DMS114 treated with DMSO at 0.1 percent for 48 hours (cell line): Measurements from ENCODE around the gene RNF225.
A peak's percentile ranks its signal among the peaks of the same experiment; 100 is the strongest.
"Not testable (repeated sequence)": the region's sequence is repeated elsewhere in the genome, so short reads cannot be mapped to it uniquely, and the experiment has no call there.

Experiments
- DNase-seq: peaks from one replicate; lab custom pipeline; 2025; ENCODE audit not compliant: unreplicated experiment; lab: John Stamatoyannopoulos, UW

RNF225 gene

GRCh38 chr19:58407658-58408151, 12.2 kb downstream of the RNF225 start:
- DNase-seq, result no peak

GRCh38 chr19:58408152-58409009, 12.9 kb downstream of the RNF225 start, which contains the start of gene ZNF584:
ZNF584 (plus strand) TSS chr19:58408649; CDS start chr19:58409148, 499 bp downstream.
- peak; percentile 93 for DNase-seq

- DNase-seq, result peak; percentile 63
Observed at GRCh38 chr19:58409010-58409790, 13.7 kb downstream of the RNF225 start.

GRCh38 chr19:58416604-58417003, 21.1 kb downstream of the RNF225 start:
- DNase-seq, result no peak

- no peak for DNase-seq
Observed at GRCh38 chr19:58417071-58417470, 21.6 kb downstream of the RNF225 start.

- no peak for DNase-seq
Observed at GRCh38 chr19:58428617-58429016, 33.2 kb downstream of the RNF225 start.

- no peak for DNase-seq
Observed at GRCh38 chr19:58429745-58430144, 34.3 kb downstream of the RNF225 start.

- DNase-seq, result no peak
Observed at GRCh38 chr19:58434217-58434616, 38.8 kb downstream of the RNF225 start.

- no peak for DNase-seq
Observed at GRCh38 chr19:58439576-58440554, 44.4 kb downstream of the RNF225 start, which contains the start of gene ZNF132. ZNF132 (minus strand) TSS chr19:58440153; CDS start chr19:58439821, 332 bp downstream.

GRCh38 chr19:58440556-58440955, 45.1 kb downstream of the RNF225 start:
- no peak for DNase-seq

- not testable (repeated sequence) for DNase-seq
Observed at GRCh38 chr19:58442986-58443385, 47.5 kb downstream of the RNF225 start.
